GM12874 (cell line): ENCODE measurements around the gene BTAF1.

ENCODE experiments used
- TF ChIP-seq, protein P1 (sequence below): IDR thresholded peaks from 2 replicates; pipeline ENCODE4 v1.5.1; 2011; ENCODE audit warnings: low read depth, mild to moderate bottlenecking, control low read depth, low read length, moderate library complexity; ENCODE audit not compliant: insufficient read depth

BTAF1 gene

DNA sequence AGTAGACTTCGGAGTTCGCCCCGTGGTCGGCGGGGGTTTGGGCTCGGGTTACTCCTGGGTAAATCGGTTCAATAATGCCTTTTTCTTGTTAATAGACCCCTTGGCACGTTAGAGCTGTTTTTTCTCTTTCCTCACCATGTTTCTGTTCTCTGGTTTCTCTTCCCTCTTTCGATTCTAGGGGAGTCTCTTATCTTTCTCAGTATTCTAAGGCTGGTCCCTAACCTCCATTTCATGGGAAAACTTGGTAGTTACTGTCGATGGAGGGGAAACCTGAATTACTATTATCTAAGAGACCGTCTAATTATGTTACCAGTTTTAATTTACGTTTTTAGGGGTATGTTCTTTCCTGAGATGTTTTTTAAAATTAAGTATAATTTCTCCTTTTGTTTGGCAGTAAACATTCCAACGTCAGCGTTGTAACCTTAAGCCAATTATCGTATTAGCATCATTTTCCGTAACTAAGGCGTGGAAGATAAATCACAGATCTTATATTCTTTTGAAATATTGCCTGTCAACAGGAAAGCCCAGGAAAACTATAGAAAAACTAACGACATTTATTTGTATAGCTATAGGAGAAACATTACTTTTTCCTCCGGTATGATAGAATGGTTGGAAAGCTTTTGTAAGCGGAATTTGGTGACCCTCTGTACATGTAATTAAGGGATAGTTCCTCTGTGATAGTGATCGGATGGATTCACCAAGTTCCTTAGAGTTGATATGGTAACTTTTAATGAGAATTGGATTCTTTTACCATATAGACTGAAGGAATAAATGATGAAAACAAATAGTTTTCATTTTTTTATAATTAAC is 847 bp downstream of the BTAF1 start:
- TF ChIP-seq, protein P1, sequence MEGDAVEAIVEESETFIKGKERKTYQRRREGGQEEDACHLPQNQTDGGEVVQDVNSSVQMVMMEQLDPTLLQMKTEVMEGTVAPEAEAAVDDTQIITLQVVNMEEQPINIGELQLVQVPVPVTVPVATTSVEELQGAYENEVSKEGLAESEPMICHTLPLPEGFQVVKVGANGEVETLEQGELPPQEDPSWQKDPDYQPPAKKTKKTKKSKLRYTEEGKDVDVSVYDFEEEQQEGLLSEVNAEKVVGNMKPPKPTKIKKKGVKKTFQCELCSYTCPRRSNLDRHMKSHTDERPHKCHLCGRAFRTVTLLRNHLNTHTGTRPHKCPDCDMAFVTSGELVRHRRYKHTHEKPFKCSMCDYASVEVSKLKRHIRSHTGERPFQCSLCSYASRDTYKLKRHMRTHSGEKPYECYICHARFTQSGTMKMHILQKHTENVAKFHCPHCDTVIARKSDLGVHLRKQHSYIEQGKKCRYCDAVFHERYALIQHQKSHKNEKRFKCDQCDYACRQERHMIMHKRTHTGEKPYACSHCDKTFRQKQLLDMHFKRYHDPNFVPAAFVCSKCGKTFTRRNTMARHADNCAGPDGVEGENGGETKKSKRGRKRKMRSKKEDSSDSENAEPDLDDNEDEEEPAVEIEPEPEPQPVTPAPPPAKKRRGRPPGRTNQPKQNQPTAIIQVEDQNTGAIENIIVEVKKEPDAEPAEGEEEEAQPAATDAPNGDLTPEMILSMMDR, result no peak

DNA sequence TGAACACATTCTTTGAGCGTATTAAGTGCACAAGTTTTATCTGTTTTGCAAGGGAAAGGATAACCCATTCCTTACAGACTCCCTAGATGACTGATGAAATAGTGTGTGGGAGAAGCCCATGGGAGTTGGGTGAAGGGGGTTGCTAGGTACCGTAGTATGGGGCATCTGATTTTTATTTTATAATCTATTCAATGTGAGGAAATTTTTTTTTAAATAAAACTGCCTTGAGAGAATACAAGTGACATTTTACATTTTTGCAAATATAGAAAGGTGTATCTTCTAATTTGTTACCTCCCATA is 1.4 kb downstream of the BTAF1 start:
- TF ChIP-seq, protein P1, result no peak

DNA sequence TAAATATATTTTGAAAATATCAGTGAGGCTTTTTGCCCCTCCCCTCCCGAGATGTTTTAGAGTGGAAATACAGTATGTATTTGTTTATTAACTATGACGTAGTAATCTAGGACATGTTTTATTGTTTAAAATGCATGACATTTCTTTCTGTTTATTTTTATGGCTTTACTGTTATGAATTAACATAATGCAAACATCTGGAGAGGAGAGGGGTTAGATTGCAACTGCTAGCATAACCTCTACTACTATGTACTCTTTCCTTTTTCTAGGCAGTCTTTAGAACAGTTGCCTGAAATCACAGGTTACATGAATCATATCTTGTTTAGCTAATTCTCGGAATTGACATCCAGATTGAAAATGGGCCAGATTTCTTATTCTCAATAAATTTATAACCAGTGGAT is 7.4 kb downstream of the BTAF1 start:
- TF ChIP-seq, protein P1, result no peak

DNA sequence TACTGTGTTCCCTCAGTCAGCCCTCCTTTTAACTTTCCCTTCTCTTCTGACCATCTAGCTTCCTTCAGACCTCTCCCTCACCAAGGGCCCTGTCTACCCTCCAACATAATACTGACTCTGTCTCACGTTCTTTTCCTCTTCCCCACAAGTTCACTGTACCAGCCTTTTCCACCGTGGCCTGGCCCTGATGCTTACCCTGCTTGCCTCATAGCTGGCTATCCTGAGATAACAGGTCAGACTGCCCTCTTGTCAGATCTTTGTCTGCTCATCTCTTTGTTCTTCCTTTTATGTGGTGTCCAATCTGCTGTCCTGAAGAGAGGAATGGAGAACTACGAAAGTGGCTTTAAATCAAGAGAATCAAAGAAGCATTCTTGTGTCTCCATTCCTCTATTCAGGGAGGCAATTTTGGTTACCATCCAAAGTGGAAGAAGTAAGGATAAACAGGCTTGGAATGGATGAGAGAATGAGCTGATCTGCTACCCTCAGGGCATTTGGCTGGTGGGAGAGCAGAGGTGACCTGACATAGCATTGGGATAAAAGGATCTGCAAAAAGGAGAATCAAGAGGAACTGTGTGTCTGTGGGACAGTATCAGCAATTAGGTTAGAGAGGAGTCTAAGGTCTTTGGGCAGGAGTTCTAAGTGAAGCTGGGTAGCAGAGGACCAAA is 8.1 kb downstream of the BTAF1 start:
- TF ChIP-seq, protein P1, result no peak

DNA sequence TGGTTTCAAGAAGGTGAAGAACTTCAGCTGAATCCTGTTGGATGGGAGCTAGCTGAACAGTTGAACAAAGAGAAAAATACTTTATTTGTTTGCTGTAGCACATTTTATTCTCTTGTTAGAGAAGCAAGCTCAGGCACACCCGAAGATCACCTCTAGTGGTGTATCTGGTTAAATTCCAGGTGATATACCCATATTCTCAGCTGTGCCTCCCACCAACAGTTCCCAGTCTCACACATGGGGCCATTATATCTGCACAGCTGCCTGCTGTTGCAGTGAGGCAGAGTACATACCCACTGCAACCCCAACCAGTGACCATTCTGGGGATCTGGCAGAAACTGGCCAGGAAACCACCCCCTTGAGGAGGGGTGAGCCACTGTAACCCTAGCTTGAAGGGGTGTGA is 9.2 kb downstream of the BTAF1 start:
- TF ChIP-seq, protein P1, result no peak

DNA sequence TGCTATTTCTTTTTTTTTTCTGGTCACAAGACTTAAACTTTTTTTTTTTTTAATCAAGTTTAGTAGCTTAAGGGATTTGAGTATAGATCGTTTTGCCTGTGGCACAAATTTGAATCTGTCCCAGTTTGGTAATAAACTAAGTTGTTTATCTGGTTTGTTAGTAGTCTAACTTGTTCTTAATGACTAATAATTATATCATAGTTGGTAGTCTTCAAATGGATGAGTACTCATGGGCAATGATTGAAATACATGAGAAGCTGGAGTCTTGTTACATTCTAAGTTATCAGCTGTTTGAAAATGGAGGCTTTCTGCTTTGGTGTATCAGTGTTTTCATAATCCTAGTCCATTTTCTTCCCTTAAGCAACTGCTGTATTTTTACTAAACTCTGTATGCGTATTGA is 12.3 kb downstream of the BTAF1 start:
- TF ChIP-seq, protein P1, result no peak

DNA sequence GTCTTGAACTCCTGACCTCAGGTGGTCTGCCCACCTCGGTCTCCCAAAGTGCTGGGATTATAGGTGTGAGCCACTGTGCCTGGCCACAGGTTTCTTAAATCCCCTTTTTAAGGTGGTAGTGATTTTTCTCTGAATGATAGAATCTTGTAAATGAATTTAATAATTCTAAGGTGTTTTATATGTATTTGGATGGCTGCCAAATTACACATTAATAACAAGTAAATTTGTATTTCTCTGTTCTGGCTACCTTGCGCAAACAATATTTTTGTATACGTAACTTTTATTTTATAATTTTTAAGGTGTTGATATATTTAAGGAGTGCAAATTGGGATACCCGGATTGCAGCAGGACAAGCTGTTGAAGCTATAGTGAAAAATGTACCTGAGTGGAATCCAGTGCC is 16.1 kb downstream of the BTAF1 start:
- TF ChIP-seq, protein P1, result no peak
